Vagina (tissue), 2 donors: ENCODE results near the gene PIAS4.

Source experiments
- CTCF ChIP-seq, 3 experiments: fragments of 450-650 bp in 2 of 3; fragments of 200-600 bp in 1 of 3; sonication (generic) in 1 of 3; IDR thresholded peaks; one replicate each; pipeline ENCODE4 v1.5.1; 2017 to 2019; ENCODE audit warnings: antibody characterized with exemption in 3 of 3, mild to moderate bottlenecking in 2 of 3, moderate library complexity in 2 of 3
- POLR2A ChIP-seq, 2 donors: fragments of 450-650 bp; IDR thresholded peaks; one replicate each; pipeline ENCODE4 v1.6.1; 2017; ENCODE audit warnings: antibody characterized with exemption in 2 of 2, mild to moderate bottlenecking in 2 of 2, moderate library complexity in 2 of 2

- TF ChIP-seq POLR2A (IDR thresholded peaks at IDR 0.05) (no peak), CTCF (IDR thresholded peaks at IDR 0.05) (no peak)
These were observed 28.3 kb upstream of the PIAS4 start for GRCh38 chr19:3979289-3979673.
